T follicular helper cell (primary cell): Measurements from ENCODE around the gene TRIM65.
"Not testable (repeated sequence)": the region's sequence is repeated elsewhere in the genome, so short reads cannot be mapped to it uniquely, and the experiment has no call there.

Experiments used
- DNase-seq: peaks from one replicate; pipeline ENCODE4 v3.0.0-alpha.2; 2020; ENCODE audit warnings: low read depth

The TRIM65 gene

GRCh38 chr17:75851693-75851991 is 45.1 kb downstream of the TRIM65 start:
- not testable (repeated sequence) for DNase-seq

GRCh38 chr17:75850928-75851692 is 45.6 kb downstream of the TRIM65 start:
- DNase-seq: no peak

- no peak for DNase-seq
Observed at GRCh38 chr17:75849724-75850123, 47.0 kb downstream of the TRIM65 start.

GRCh38 chr17:75849279-75849646 is 47.5 kb downstream of the TRIM65 start:
- DNase-seq: no peak

GRCh38 chr17:75848523-75849278 is 48.0 kb downstream of the TRIM65 start:
- DNase-seq: peak; percentile 75

- no peak for DNase-seq
Observed at GRCh38 chr17:75847614-75848522, 48.9 kb downstream of the TRIM65 start.

GRCh38 chr17:75846692-75847613 is 49.8 kb downstream of the TRIM65 start:
- DNase-seq: no peak

GRCh38 chr17:75845933-75846691 is 50.6 kb downstream of the TRIM65 start:
- DNase-seq: no peak

- DNase-seq: no peak
Observed at GRCh38 chr17:75845058-75845711, 51.6 kb downstream of the TRIM65 start.

- DNase-seq: no peak
Observed at GRCh38 chr17:75844530-75845057, 52.2 kb downstream of the TRIM65 start.

GRCh38 chr17:75843577-75844529 is 52.9 kb downstream of the TRIM65 start, which contains the start of gene UNC13D:
TSS of gene UNC13D (minus strand) at chr17:75844404. CDS start at chr17:75844337, 67 bp downstream.
- DNase-seq: peak; percentile 48

GRCh38 chr17:75842963-75843576 is 53.7 kb downstream of the TRIM65 start:
- no peak for DNase-seq

GRCh38 chr17:75842411-75842810 is 54.3 kb downstream of the TRIM65 start:
- DNase-seq: no peak

- DNase-seq: no peak
Observed at GRCh38 chr17:75840799-75841164, 56.0 kb downstream of the TRIM65 start.

- DNase-seq: no peak
Observed at GRCh38 chr17:75839942-75840798, 56.6 kb downstream of the TRIM65 start.
